Right ventricle myocardium inferior (tissue), 1 donor: ENCODE data around the gene SLC17A9. TPM values are rescaled to one million over a fixed set of nuclear protein-coding genes. Genes with fewer than 3 reads are reported as not detected.

Experiments used
- ATAC-seq: fragments of 200-7000 bp; cut with Tn5 transposase; one replicate; pipeline ENCODE4 v1.9.1; 2020; ENCODE audit warnings: mild to moderate bottlenecking, moderate library complexity
- DNase-seq: peaks from one replicate; pipeline ENCODE4 v3.0.0; 2021; ENCODE audit errors: missing footprints
- intact Hi-C: fragments of 100-400 bp; cut with DNase I; formaldehyde crosslinking; loops from one replicate; pipeline ENCODE4 v1.11.0; 2022
- long read RNA-seq: library from polyadenylated mRNA; unstranded; transcript quantifications from one replicate; pipeline ENCODE4 v2.0.0, GENCODE V29; 2021
- total RNA-seq: library from RNA; stranded (reverse); fragmentation: NEBNext Ultra II Directional; extraction: Animal tissue kit (Norgen Biotek cat#: 25700); gene quantifications from one replicate; pipeline ENCODE4 v1.2.1, GENCODE V29; 2021
- donor health status: DM: no; HTN: yes; CAD: no; lungs with severe emphysema.

The SLC17A9 gene
- total RNA-seq, result 0.41 TPM
- long read RNA-seq, partial matches to known transcripts, result 0 of 1 reads
- long read RNA-seq, other reads (novel, unspliced or antisense), result 1 of 1 reads

- intact Hi-C loops, result no loop called here
- ATAC-seq (peak; percentile 35), DNase-seq (peak; percentile 92)
Measured at GRCh38 chr20:62952373-62952967, at the start of gene SLC17A9. TSS of gene SLC17A9 (plus strand) at chr20:62952709. CDS start at chr20:62952831, 122 bp downstream.

- DNase-seq, result no peak
Measured at GRCh38 chr20:62902926-62903615, 49.4 kb upstream of the SLC17A9 start.

GRCh38 chr20:62905536-62906117, 46.9 kb upstream of the SLC17A9 start:
- intact Hi-C loops, result no loop called here
- ATAC-seq (no peak), DNase-seq (no peak)

More at GRCh38 chr20:62902926-62903615, 49.4 kb upstream of the SLC17A9 start:
- intact Hi-C loops, result loop anchor here (5.0 kb wide), 1 partner anchor 34 kb away; the partner anchor contains the start of gene GID8
- no peak for ATAC-seq

GRCh38 chr20:62906209-62906608, 46.3 kb upstream of the SLC17A9 start:
- ATAC-seq (peak; percentile 65), DNase-seq (no peak)
- intact Hi-C loops, result no loop called here

- DNase-seq (no peak), ATAC-seq (no peak)
- intact Hi-C loops, result no loop called here
Measured at GRCh38 chr20:62906647-62907375, 45.7 kb upstream of the SLC17A9 start.

- intact Hi-C loops, result no loop called here
- ATAC-seq, result no peak
- no peak for DNase-seq
Measured at GRCh38 chr20:62907384-62908317, 44.9 kb upstream of the SLC17A9 start.

GRCh38 chr20:62908971-62909791, 43.3 kb upstream of the SLC17A9 start:
- intact Hi-C loops, result no loop called here
- ATAC-seq (no peak), DNase-seq (no peak)

- ATAC-seq (no peak), DNase-seq (no peak)
- intact Hi-C loops, result no loop called here
Measured at GRCh38 chr20:62910217-62910766, 42.2 kb upstream of the SLC17A9 start.

- ATAC-seq, result no peak
- intact Hi-C loops, result no loop called here
- no peak for DNase-seq
Measured at GRCh38 chr20:62910777-62911497, 41.6 kb upstream of the SLC17A9 start.

GRCh38 chr20:62911701-62912280, 40.7 kb upstream of the SLC17A9 start:
- DNase-seq (no peak), ATAC-seq (no peak)
- intact Hi-C loops, result no loop called here

- ATAC-seq (no peak), DNase-seq (no peak)
- intact Hi-C loops, result no loop called here
Measured at GRCh38 chr20:62913043-62913630, 39.4 kb upstream of the SLC17A9 start.

- intact Hi-C loops, result no loop called here
- DNase-seq (no peak), ATAC-seq (no peak)
Measured at GRCh38 chr20:62914436-62914835, 38.1 kb upstream of the SLC17A9 start.

- intact Hi-C loops, result no loop called here
- no peak for DNase-seq
- peak; percentile 54 for ATAC-seq
Measured at GRCh38 chr20:62914970-62915457, 37.5 kb upstream of the SLC17A9 start.

GRCh38 chr20:62916703-62917476, 35.6 kb upstream of the SLC17A9 start:
- ATAC-seq, result no peak
- intact Hi-C loops, result no loop called here

GRCh38 chr20:62917720-62918119, 34.8 kb upstream of the SLC17A9 start:
- ATAC-seq, result no peak
- no peak for DNase-seq
- intact Hi-C loops, result no loop called here

More at GRCh38 chr20:62916703-62917476, 35.6 kb upstream of the SLC17A9 start:
- no peak for DNase-seq
